HepG2 (cell line): ENCODE results near the gene ZNF559. TPM values are rescaled to one million over a fixed set of nuclear protein-coding genes. Genes with fewer than 3 reads are reported as not detected.
"Not testable (repeated sequence)": the region's sequence is repeated elsewhere in the genome, so short reads cannot be mapped to it uniquely, and the experiment has no call there.

Source experiments
- ATAC-seq: fragments of 200-7000 bp; cut with Tn5 transposase; 3 replicates; pipeline ENCODE4 v1.9.1; 2020; ENCODE audit warnings: mild to moderate bottlenecking, moderate library complexity
- BruUV-seq: library from RNA; stranded (reverse); fragments of 400-500 nt; replicated peaks from 2 replicates; lab custom pipeline; 2021; lab: Mats Ljungman, UMichigan
- CTCF ChIA-PET: fragments of 300-600 bp; formaldehyde crosslinking; extraction: SDS; loops from one replicate; lab custom pipeline; 2021; ENCODE audit warnings: low total read pairs, inconsistent platforms, low intra/inter-chr PET ratio; lab: Yijun Ruan, JAX
- POLR2A ChIA-PET: fragments of 350-600 bp; sonication (Branson Sonifier 250); formaldehyde crosslinking; loops from one replicate; lab custom pipeline; 2020; ENCODE audit warnings: antibody characterized with exemption, inconsistent platforms; lab: Yijun Ruan, JAX
- DNase-seq: peaks from one replicate; pipeline ENCODE4 v3.0.0-alpha.2; 2015; ENCODE audit warnings: low spot score
- FAIRE-seq: peaks from 3 replicates; lab custom pipeline; 2011; peaks lifted over from hg19 to GRCh38; lab: Jason Lieb, UNC
- H2AFZ ChIP-seq: one replicate; pipeline ENCODE4 v1.6.1; 2011; ENCODE audit warnings: low read length, inconsistent platforms
- H3K27ac ChIP-seq: fragments of 300-600 bp; 3 replicates; pipeline ENCODE4 v1.8.0; 2011; ENCODE audit warnings: mixed run types, mild to moderate bottlenecking, mixed read lengths, low read length, inconsistent platforms; ENCODE audit not compliant: insufficient read depth; ENCODE audit errors: extremely low read length
- H3K27me3 ChIP-seq, 2 experiments: fragments of 200-600 bp in 1 of 2; 2 replicates in 1 of 2; 3 replicates in 1 of 2; pipeline versions ENCODE4 v1.6.0 to v1.8.0; 2011; ENCODE audit warnings: low read length in 2 of 2, mild to moderate bottlenecking in 2 of 2, moderate library complexity in 2 of 2, inconsistent platforms in 1 of 2; ENCODE audit not compliant: insufficient read depth in 2 of 2, control insufficient read depth in 1 of 2
- H3K36me3 ChIP-seq, 2 experiments: fragments of 200-600 bp in 1 of 2; replicated peaks in 1 of 2; 2 replicates in 1 of 2; 3 replicates in 1 of 2; pipeline versions ENCODE4 v1.5.1 to v1.8.0; 2011; ENCODE audit warnings: low read length in 2 of 2, inconsistent platforms in 1 of 2; ENCODE audit not compliant: insufficient read depth in 2 of 2, control insufficient read depth in 1 of 2
- H3K4me1 ChIP-seq: 2 replicates; pipeline ENCODE4 v1.5.1; 2012; ENCODE audit warnings: low read length, inconsistent platforms; ENCODE audit not compliant: insufficient read depth
- H3K4me2 ChIP-seq: 2 replicates; pipeline ENCODE4 v1.6.0; 2011; ENCODE audit warnings: low read depth, low read length, inconsistent platforms
- H3K4me3 ChIP-seq, 3 experiments: fragments of 200-600 bp in 1 of 3; sonication (generic), shearing (Covaris generic) in 1 of 3; replicated peaks in 1 of 3; 2 replicates each; pipeline ENCODE4 v1.5.1; 2011 to 2016; ENCODE audit warnings: low read length in 3 of 3, inconsistent platforms in 2 of 3, low read depth in 2 of 3, mild to moderate bottlenecking in 2 of 3, control low read depth in 1 of 3, mixed read lengths in 1 of 3; ENCODE audit not compliant: insufficient read depth in 1 of 3
- H3K79me2 ChIP-seq: one replicate; pipeline ENCODE4 v1.6.1; 2011; ENCODE audit warnings: low read length, inconsistent platforms; ENCODE audit not compliant: insufficient read depth
- H3K9ac ChIP-seq: 2 replicates; pipeline ENCODE4 v1.6.0; 2011; ENCODE audit warnings: mild to moderate bottlenecking, low read depth, low read length, inconsistent platforms; ENCODE audit not compliant: insufficient read depth
- H3K9me3 ChIP-seq: 2 replicates; pipeline ENCODE4 v1.5.1; 2012; ENCODE audit warnings: mild to moderate bottlenecking, low read length
- H4K20me1 ChIP-seq: 2 replicates; pipeline ENCODE4 v1.6.0; 2011; ENCODE audit warnings: inconsistent platforms, mild to moderate bottlenecking, low read length, moderate library complexity; ENCODE audit not compliant: insufficient read depth
- ISL2 ChIP-seq: sonication (generic); formaldehyde crosslinking; IDR thresholded peaks from 2 replicates; pipeline ENCODE4 v1.5.0; 2020; ENCODE audit warnings: missing genetic modification reagents
- MYNN ChIP-seq: sonication (generic); formaldehyde crosslinking; IDR thresholded peaks from 2 replicates; pipeline ENCODE4 v1.4.0; 2020; ENCODE audit warnings: mild to moderate bottlenecking, low read depth, missing genetic modification reagents
- RBAK ChIP-seq: sonication (generic); formaldehyde crosslinking; IDR thresholded peaks from 2 replicates; pipeline ENCODE4 v1.5.1; 2020; ENCODE audit warnings: mild to moderate bottlenecking, missing genetic modification reagents
- WGBS: methylation state at CpG from one replicate; pipeline ENCODE4 v1.1.6; 2017; ENCODE audit warnings: low lambda C conversion rate; 5-methylcytosine and 5-hydroxymethylcytosine counted together
- in situ Hi-C: cut with HindIII; loops from 2 replicates; pipeline ENCODE4 v1.10.0; 2017; ENCODE audit warnings: low pct_unique_long_range_greater_than_20kb; ENCODE audit not compliant: extremely low pct_ligation_motif_present
- intact Hi-C: fragments of 100-400 bp; cut with micrococcal nuclease; formaldehyde crosslinking; loops from one replicate; pipeline ENCODE4 v1.10.0; 2022; ENCODE audit not compliant: unreplicated experiment
- polyA plus RNA-seq, 8 experiments: library from polyadenylated mRNA; depleted of rRNA in 3 of 8; stranded (reverse) in 7 of 8; unstranded in 1 of 8; fragments of >200 nt; fragmentation: Illumina TruSeq in 4 of 8; extraction: Trizol in 4 of 8; gene quantifications; 2 replicates each; pipeline versions ENCODE4 v1.2.1 to v1.2.3, GENCODE V29; 2011 to 2016; ENCODE audit warnings: low read depth in 4 of 8, missing spikeins in 1 of 8, mixed read lengths in 1 of 8; ENCODE audit not compliant: insufficient read depth in 1 of 8
- total RNA-seq, 5 experiments: library from RNA; depleted of rRNA; stranded (reverse); fragments of >200 nt; fragmentation: Illumina TruSeq; extraction: Trizol; gene quantifications; 2 replicates each; pipeline ENCODE4 v1.2.3, GENCODE V29; 2016; ENCODE audit warnings: low read depth in 1 of 5
- TF ChIP-seq, protein P1 (sequence below): sonication (generic); formaldehyde crosslinking; IDR thresholded peaks from 2 replicates; pipeline ENCODE4 v1.4.0; 2020; ENCODE audit warnings: missing genetic modification reagents
- TF ChIP-seq, protein P2 (sequence below): sonication (generic); formaldehyde crosslinking; IDR thresholded peaks from 2 replicates; pipeline ENCODE4 v1.4.0; 2020; ENCODE audit warnings: missing genetic modification reagents

The ZNF559 gene
- total and polyA plus RNA-seq, 2 of the 13 experiments (the other 11 are each of a cell fraction or from before 2014, with no cell fraction given): 6.3 to 9.8 TPM

DNA sequence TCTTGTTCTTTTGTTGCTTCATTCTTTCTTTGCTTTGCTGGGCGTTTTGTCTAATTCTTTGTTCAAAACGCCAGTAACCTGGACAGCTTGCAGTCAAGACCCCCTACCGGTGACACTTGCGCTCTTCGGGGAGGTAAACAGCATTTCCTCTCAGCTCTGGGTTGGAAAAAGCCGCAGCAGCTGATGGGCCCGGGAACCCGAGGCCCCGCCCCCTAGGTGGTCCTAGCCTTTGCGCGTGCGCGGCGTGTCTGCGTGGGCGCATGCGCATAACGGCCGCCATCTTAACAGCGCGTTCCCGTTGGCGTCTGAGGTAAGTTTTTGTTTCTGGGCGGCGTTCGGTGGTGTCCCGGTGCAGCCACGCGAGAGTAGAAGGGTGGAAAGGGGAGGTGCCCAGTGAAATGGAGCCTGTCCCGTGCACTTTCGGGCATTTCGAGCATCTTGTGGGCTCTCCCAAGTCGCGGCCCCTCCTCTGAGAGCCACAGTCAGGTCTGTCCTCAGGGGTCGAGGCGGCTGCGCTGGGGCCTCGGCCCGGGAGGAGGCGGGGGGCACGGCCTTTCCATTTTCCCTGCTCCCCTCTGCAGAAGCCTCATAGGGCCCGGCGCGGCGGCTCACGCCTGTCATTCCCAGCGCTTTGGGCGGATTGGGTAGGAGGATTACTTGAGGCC, at the start of gene ZNF559 (continued):
- TF ChIP-seq, protein P1, sequence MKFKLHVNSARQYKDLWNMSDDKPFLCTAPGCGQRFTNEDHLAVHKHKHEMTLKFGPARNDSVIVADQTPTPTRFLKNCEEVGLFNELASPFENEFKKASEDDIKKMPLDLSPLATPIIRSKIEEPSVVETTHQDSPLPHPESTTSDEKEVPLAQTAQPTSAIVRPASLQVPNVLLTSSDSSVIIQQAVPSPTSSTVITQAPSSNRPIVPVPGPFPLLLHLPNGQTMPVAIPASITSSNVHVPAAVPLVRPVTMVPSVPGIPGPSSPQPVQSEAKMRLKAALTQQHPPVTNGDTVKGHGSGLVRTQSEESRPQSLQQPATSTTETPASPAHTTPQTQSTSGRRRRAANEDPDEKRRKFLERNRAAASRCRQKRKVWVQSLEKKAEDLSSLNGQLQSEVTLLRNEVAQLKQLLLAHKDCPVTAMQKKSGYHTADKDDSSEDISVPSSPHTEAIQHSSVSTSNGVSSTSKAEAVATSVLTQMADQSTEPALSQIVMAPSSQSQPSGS (CRISPR knock-in tag): no peak
- TF ChIP-seq MYNN: no peak
- no peak for TF ChIP-seq ISL2 (CRISPR knock-in tag)

DNA sequence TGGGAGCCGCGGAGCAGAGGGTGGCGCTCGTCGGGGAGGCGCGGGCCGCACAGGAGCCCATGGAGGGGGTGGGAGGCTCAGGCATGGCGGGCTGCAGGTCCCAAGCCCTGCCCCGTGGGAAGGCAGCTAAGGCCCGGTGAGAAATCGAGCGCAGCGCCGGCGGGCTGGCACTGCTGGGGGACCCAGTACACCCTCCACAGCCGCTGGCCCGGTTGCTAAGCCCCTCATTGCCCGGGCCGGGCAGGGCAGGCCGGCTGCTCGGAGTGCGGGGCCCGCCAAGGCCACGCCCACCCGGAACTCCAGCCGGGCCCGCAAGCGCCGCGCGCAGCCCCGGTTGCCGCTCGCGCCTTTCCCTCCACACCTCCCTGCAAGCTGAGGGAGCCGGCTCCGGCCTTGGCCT, 40.5 kb upstream of the ZNF559 start:
- H3K9ac ChIP-seq, H3K4me1 ChIP-seq, H3K4me2 ChIP-seq, H3K36me3 ChIP-seq, H4K20me1 ChIP-seq, H3K4me3 ChIP-seq, intact Hi-C loops, H3K27me3 ChIP-seq, CTCF ChIA-PET, ATAC-seq, in situ Hi-C loops, DNase-seq, POLR2A ChIA-PET, H2AFZ ChIP-seq, H3K27ac ChIP-seq, H3K79me2 ChIP-seq, FAIRE-seq, BruUV-seq: not testable (repeated sequence)
- peaks cover 31% of the 10 kb centered on the region for H3K9me3 ChIP-seq
- no CpG with 5 or more reads among the region's 38 CpGs for WGBS

DNA sequence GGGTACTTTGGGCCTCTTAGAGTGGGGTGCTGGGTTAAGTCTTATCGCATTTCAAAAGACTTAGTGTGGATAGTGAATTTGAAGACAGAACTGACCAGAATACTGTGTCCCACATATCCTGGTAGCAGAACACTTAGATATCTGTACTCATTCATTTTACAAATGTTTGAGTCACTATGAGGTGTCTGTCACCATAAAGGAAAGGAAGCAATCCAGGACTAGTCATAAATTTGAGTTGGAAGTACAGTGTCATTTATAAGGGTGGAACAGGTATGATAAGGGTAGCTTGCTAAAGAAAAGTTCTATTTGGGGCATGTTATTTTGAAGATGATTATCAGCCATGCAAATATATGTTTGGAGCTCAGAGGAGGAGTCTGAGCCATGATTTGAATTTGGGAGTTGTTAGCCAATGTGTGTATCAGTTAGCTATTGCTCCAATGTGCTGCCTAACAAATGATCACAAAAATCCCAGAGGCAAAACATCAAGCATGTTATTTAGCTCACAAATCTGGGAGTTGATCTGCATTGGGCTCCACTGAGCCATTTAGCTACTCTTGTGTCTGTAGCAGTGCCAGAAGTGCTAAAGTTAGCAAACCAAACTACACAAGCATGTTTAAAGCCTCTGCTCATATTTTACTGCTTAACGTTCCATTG, 34.6 kb upstream of the ZNF559 start:
- ChIA-PET CTCF (no interaction called here), POLR2A (no interaction called here)
- no peaks in the 10 kb centered on the region for H3K79me2 ChIP-seq
- no peaks in the 10 kb centered on the region for H3K36me3 ChIP-seq
- H3K27ac ChIP-seq: no peak overlapping the region
- H3K9me3 ChIP-seq: peaks cover 59% of the 10 kb centered on the region
- FAIRE-seq (no peak), DNase-seq (no peak), ATAC-seq (no peak)
- H3K4me1 ChIP-seq: no peaks in the 10 kb centered on the region
- H3K4me2 ChIP-seq: no peak overlapping the region
- no peak overlapping the region for H2AFZ ChIP-seq
- H4K20me1 ChIP-seq: no peaks in the 10 kb centered on the region
- 21% methylated on average over 2 of the region's 2 CpGs for WGBS
- no peak overlapping the region for H3K9ac ChIP-seq
- no peaks in the 10 kb centered on the region for H3K27me3 ChIP-seq
- no TSS peak for BruUV-seq
- in situ Hi-C loops (no loop called here), intact Hi-C loops (no loop called here)
- TF ChIP-seq, protein P2, sequence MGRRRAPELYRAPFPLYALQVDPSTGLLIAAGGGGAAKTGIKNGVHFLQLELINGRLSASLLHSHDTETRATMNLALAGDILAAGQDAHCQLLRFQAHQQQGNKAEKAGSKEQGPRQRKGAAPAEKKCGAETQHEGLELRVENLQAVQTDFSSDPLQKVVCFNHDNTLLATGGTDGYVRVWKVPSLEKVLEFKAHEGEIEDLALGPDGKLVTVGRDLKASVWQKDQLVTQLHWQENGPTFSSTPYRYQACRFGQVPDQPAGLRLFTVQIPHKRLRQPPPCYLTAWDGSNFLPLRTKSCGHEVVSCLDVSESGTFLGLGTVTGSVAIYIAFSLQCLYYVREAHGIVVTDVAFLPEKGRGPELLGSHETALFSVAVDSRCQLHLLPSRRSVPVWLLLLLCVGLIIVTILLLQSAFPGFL (CRISPR knock-in tag): no peak
- TF ChIP-seq RBAK (CRISPR knock-in tag): peak; percentile 76; the same call in 1 of the 2 replicates
- no peak overlapping the region for H3K4me3 ChIP-seq
